MM.1S (cell line): ENCODE results near the gene C19orf25.

Experiments
- DNase-seq: peaks from one replicate; pipeline ENCODE4 v3.0.0-alpha.2; 2015
- H2AFZ ChIP-seq: fragments of 300-600 bp; sonication (generic); 2 replicates; pipeline ENCODE4 v1.6.0; 2016; ENCODE audit warnings: antibody characterized with exemption, low read length
- H3F3A ChIP-seq: fragments of 300-600 bp; sonication (generic); 2 replicates; pipeline ENCODE4 v1.6.1; 2016; ENCODE audit warnings: mild to moderate bottlenecking, antibody characterized with exemption, low read length, moderate library complexity, mixed read lengths; ENCODE audit not compliant: insufficient read depth
- H3K27ac ChIP-seq: fragments of 300-600 bp; sonication (generic); 2 replicates; pipeline ENCODE4 v1.5.1; 2016; ENCODE audit warnings: mild to moderate bottlenecking, low read length
- H3K27me3 ChIP-seq: fragments of 300-600 bp; sonication (generic); replicated peaks from 2 replicates; pipeline ENCODE4 v1.6.0; 2016; ENCODE audit warnings: low read length; ENCODE audit not compliant: insufficient read depth
- H3K36me3 ChIP-seq: fragments of 300-600 bp; sonication (generic); replicated peaks from 2 replicates; pipeline ENCODE4 v1.6.1; 2016; ENCODE audit warnings: mild to moderate bottlenecking, low read length, mixed read lengths; ENCODE audit not compliant: insufficient read depth
- H3K4me1 ChIP-seq: fragments of 300-600 bp; sonication (generic); 2 replicates; pipeline ENCODE4 v1.6.1; 2016; ENCODE audit warnings: low read length, mixed read lengths
- H3K4me2 ChIP-seq: fragments of 300-600 bp; sonication (generic); 2 replicates; pipeline ENCODE4 v1.6.0; 2016; ENCODE audit warnings: low read depth, low read length
- H3K4me3 ChIP-seq: fragments of 300-600 bp; sonication (generic); 2 replicates; pipeline ENCODE4 v1.5.1; 2016; ENCODE audit warnings: low read length, mixed read lengths
- H3K79me2 ChIP-seq: fragments of 300-600 bp; sonication (generic); 2 replicates; pipeline ENCODE4 v1.6.1; 2016; ENCODE audit warnings: mixed run types, low read length, mixed read lengths
- H3K9ac ChIP-seq: fragments of 300-600 bp; sonication (generic); 2 replicates; pipeline ENCODE4 v1.6.1; 2016; ENCODE audit warnings: low read length, mixed read lengths
- H3K9me2 ChIP-seq: fragments of 300-600 bp; sonication (generic); replicated peaks from 2 replicates; pipeline ENCODE4 v1.6.1; 2016; ENCODE audit warnings: mild to moderate bottlenecking, low read length, mixed read lengths; ENCODE audit not compliant: insufficient read depth
- H3K9me3 ChIP-seq: fragments of 300-600 bp; sonication (generic); replicated peaks from 2 replicates; pipeline ENCODE4 v1.6.1; 2016; ENCODE audit warnings: mild to moderate bottlenecking, low read length, mixed read lengths; ENCODE audit not compliant: insufficient read depth
- H4K20me1 ChIP-seq: fragments of 300-600 bp; sonication (generic); 2 replicates; pipeline ENCODE4 v1.6.1; 2016; ENCODE audit warnings: mild to moderate bottlenecking, low read length, moderate library complexity, mixed read lengths; ENCODE audit not compliant: insufficient read depth
- CTCF ChIP-seq: fragments of 300-600 bp; sonication (generic); IDR thresholded peaks from 2 replicates; pipeline ENCODE4 v1.5.1; 2016; ENCODE audit warnings: antibody characterized with exemption, low read length, mixed read lengths
- EZH2 ChIP-seq: fragments of 300-600 bp; sonication (generic); optimal IDR thresholded peaks from 2 replicates; pipeline ENCODE3; 2017; ENCODE audit warnings: low read depth, mild to moderate bottlenecking, antibody characterized with exemption, low read length, mixed read lengths
- EZH2phosphoT487 ChIP-seq: fragments of 300-600 bp; sonication (generic); IDR thresholded peaks from 2 replicates; pipeline ENCODE4 v1.6.1; 2018; ENCODE audit warnings: antibody characterized with exemption, low read length

The C19orf25 gene

DNA sequence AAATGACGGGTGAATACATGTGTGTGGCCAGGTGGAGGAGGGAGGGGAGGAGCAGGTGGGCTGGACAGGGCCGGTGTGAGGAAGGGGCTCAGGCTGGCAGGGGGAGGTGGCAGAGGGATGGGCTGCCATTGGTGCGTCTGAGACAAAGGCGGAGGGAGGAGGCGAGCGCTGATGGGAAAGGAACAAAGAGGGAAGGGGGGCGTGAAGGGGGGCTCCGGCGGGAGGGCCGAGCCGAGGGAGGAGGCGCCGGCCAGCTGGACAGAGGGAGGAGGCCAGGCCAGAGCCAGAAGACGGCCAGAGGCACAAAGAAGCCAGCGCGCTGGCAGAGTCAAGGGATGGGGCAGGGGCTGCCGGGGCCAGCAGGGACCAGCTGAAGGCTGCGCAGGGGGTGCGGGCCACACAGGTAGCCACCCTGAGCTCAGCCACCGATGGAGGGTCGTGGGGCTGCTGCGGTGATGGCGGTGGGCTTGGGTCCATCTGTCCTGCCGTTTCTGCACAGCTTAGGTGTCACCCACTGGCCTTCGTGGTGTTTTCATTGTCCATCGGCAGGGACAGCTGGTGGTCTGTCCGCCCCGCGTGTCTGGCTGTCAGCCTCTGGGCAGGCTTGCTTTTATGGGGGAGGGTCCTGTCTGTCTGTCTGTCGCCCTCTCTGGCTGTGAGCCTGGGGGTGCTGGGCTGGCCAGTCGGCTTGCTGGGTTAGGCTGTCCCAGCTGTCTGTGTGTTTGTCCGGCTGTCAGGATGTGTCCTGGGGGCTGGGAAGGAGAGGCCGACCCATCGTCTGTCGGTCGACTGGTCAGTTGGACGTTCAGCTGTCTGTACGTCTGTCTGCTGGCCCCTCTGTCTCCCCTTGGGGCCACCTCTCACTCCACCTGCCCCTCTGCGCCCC lies 26.9 kb downstream of the C19orf25 start:
- Histone ChIP-seq H3K27ac (no peak overlapping the region), H3K36me3 (no peaks in the 10 kb centered on the region), H3K9ac (no peak overlapping the region), H3K4me1 (peaks cover 13% of the 10 kb centered on the region; the same call in 1 of the 2 replicates), H3K4me3 (no peak overlapping the region), H3K4me2 (no peak overlapping the region), H3K9me2 (no peaks in the 10 kb centered on the region), H3K27me3 (peaks cover 72% of the 10 kb centered on the region), H3K9me3 (no peaks in the 10 kb centered on the region), H3F3A (peaks cover 19% of the 10 kb centered on the region), H4K20me1 (no peaks in the 10 kb centered on the region; the same call in 1 of the 2 replicates), H3K79me2 (no peaks in the 10 kb centered on the region), H2AFZ (no peak overlapping the region)
- DNase-seq = no peak
- no peak for TF ChIP-seq EZH2phosphoT487
- no peak for TF ChIP-seq EZH2
- no peak for TF ChIP-seq CTCF

DNA sequence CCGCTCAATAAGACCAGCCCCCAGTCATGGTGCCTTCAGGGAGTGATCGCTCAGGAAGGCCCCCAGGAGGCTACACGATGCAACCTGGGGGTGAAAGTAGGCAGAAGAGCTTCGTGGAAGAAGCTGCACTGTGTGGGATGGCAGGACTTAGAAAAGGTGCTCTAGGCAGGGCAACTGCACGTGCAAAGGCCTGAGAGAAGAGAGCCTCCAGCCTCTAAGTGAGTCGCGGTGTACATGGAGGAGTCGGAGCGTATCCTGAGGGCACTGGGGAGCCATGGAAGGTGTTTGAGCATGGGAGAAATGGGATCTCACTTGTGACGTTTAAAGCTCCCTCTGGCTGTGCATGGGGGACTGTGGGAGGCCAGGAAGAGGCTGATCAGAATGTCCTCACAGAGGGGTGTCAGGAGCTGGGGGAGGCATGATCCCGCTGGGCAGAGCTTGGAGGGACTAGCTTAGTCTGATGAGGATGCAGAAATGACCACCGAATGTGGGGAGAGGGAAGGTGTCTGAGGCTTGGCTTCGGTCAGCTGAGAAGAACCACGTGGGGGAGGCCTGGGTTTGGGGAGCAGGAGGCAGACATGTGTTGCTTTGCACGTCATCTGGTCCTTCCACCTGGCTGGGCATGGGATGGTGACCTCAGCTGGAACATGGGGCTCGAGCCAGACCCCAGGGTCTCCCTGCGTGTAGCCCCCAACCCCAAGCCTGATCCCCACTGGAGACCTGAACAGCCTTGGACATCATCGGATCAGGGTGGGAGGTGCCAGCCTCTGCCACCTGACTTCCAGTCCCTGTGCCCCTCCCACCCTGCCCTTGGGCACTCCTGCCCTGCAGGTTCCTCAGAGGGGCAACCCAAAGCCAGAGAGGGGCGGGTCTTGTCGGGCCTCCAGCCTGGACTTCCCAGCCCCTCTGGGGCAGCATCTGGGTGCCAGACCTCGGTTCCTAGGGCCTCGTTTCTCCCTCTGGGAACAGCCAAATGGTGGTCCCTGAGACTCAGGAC lies 28.0 kb downstream of the C19orf25 start:
- H4K20me1 ChIP-seq = no peaks in the 10 kb centered on the region; the same call in 1 of the 2 replicates
- DNase-seq = no peak
- no peak overlapping the region for H3K4me2 ChIP-seq
- H3K27me3 ChIP-seq = peaks cover 82% of the 10 kb centered on the region
- H3K4me1 ChIP-seq = peaks cover 13% of the 10 kb centered on the region; the same call in 1 of the 2 replicates
- H3K9me2 ChIP-seq = no peaks in the 10 kb centered on the region
- no peaks in the 10 kb centered on the region for H3K79me2 ChIP-seq
- no peaks in the 10 kb centered on the region for H3K36me3 ChIP-seq
- TF ChIP-seq EZH2phosphoT487 = no peak
- no peak for TF ChIP-seq EZH2
- no peak for TF ChIP-seq CTCF
- H3K9me3 ChIP-seq = no peaks in the 10 kb centered on the region
- H2AFZ ChIP-seq = no peak overlapping the region
- no peak overlapping the region for H3K9ac ChIP-seq
- no peak overlapping the region for H3K27ac ChIP-seq
- H3F3A ChIP-seq = peaks cover 19% of the 10 kb centered on the region
- no peak overlapping the region for H3K4me3 ChIP-seq

DNA sequence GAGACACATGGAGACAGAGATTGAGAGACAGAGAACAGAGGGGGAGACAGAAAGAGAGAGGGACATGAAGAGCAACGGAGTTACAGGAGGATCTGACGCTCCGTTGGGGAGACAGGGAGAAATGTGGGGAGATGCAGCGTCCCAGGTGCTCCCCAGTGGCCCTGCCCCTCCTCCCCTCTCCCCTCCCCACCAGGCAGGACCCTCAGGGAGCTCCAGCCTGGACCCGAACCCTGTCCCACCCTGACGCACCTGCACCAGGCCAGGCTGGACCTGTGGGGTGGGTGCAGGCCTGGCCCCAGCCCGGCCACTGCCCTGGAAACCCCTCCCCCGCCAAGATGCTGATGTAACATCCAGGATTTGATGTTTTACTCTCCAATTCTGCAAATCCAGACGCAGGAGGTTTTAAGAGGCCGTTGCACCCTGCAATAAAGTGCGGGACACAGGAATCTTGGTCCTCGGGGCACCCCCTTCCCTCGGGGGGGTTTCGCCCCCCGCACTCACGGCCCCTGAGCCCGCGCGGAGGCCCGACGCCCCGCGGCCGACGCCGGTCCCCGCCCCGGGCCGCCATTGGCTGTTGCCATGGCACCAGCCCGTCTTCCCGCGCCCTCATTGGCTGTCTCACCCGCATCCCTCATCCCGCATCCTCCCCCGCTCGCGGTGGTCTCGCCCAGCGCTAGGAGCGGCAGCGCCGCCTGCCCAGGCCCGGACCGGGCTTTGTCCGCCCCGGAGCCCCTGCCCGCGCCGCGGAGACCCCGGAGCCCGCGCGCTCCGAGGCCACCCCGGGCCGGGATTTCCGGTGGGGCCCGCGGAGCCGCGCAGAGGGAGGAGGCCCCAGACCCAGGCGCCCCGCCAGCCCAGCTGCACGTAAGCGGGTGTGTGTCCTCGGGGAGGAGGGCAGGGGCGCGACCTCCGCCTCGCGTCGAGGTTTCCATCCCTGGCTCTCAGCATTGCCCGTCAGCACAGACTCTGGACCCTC lies 29.3 kb downstream of the C19orf25 start, which contains the start of gene APC2:
APC2 (plus strand) TSS at position 655 of the 976 bp plus-strand sequence. CDS start 2,881 bp downstream, outside the sequence.
- Histone ChIP-seq H4K20me1 (no peaks in the 10 kb centered on the region; the same call in 1 of the 2 replicates), H3K4me2 (no peak within 1 kb of the TSS), H2AFZ (no peak within 1 kb of the TSS)

More for the DNA sequence above, 29.3 kb downstream of the C19orf25 start, which contains the start of gene APC2:
- TF ChIP-seq EZH2 (no peak), EZH2phosphoT487 (no peak), CTCF (no peak)
- peaks cover 87% of the 10 kb centered on the region for H3K27me3 ChIP-seq
- DNase-seq = no peak
- H3K27ac ChIP-seq = no peak within 1 kb of the TSS
- H3K4me3 ChIP-seq = no peak within 1 kb of the TSS
- H3K4me1 ChIP-seq = peaks cover 5% of the 10 kb centered on the region; the same call in 1 of the 2 replicates
- no peaks in the 10 kb centered on the region for H3K79me2 ChIP-seq
- no peaks in the 10 kb centered on the region for H3K9me3 ChIP-seq
- H3K9ac ChIP-seq = no peak within 1 kb of the TSS
- H3K36me3 ChIP-seq = no peaks in the 10 kb centered on the region
- H3K9me2 ChIP-seq = no peaks in the 10 kb centered on the region
- peaks cover 12% of the 10 kb centered on the region for H3F3A ChIP-seq
